Stimulated activated CD4-positive, alpha-beta T cell treated with anti-CD3 and anti-CD28 coated beads, Interleukin-15, amount 100 ng/mL, for 24 hours (primary cell): ENCODE data around the gene LPO.

ENCODE experiments used
- DNase-seq: peaks from one replicate; pipeline ENCODE4 v3.0.0-alpha.2; 2020

LPO gene

GRCh38 chr17:58264407-58265103 is 26.2 kb downstream of the LPO start:
- DNase-seq, result no peak

- no peak for DNase-seq
These were observed 26.9 kb downstream of the LPO start for GRCh38 chr17:58265271-58265670.

DNA sequence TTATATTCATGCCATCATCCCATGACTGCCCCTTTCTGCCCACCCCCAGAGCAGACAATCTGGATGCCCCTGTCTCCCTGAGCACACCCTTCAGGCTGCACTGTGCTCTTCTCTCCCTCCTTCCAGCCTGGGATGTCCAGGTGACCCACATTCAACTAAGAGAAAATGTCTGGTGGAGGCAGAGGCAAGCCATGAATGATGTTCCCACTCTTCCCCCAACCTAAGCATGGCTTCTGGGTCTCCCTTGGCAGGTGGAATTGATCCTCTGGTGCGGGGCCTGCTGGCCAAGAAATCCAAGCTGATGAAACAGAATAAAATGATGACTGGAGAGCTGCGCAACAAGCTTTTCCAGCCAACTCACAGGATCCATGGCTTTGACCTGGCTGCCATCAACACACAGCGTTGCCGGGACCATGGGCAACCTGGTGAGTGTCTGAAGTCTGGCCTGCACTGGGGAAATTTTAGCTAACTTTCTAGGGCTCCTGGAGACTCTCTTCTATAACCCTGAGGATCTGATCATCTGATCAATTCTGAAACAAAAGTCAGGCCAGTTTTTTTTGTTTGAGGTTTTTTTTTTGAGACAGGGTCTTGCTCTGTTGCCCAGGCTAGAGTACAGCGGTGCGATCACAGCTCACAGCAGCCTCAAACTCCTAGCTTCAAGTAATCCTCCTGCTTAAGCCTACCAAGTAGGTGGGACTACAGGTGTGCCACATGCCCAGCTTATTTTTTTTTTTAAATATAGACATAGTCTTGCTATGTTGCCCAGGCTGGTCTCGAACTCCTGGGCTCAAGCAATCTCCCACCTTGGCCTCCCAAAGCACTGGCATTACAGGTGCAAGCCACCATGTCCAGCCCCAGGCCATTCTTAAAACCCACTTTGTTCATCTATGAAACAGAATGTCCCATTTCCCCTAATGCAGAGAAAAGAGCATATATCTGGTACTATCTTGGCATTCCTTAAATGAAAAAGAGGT is 27.8 kb downstream of the LPO start:
- no peak for DNase-seq

- no peak for DNase-seq
These were observed 29.3 kb downstream of the LPO start for GRCh38 chr17:58267347-58268324.

DNA sequence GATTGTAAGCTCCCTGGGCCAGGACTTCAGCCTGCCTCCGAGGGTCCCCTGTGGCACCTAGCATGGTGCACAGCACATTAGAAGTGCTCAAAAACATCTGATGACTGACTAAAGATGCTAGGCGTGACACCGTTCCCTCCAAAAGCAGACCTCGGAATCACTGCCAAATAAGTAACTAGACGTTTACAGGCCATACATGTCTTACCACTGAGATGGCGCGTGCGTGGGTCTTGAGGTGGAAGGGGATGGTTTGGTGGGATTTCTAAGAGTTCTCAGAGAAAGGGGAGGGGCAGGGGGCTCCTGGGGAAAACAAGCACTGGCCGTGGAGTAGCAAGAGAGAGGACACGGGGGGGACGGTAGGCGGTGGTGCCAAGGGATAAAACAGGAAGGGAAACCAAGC is 29.9 kb downstream of the LPO start:
- DNase-seq, result no peak

GRCh38 chr17:58268774-58269556 is 30.6 kb downstream of the LPO start:
- DNase-seq, result no peak

- DNase-seq, result no peak
These were observed 31.3 kb downstream of the LPO start for GRCh38 chr17:58269557-58270291.

- no peak for DNase-seq
These were observed 32.3 kb downstream of the LPO start for GRCh38 chr17:58270476-58271215.

- DNase-seq, result no peak
These were observed 33.0 kb downstream of the LPO start for GRCh38 chr17:58271216-58271931.

- DNase-seq, result no peak
These were observed 34.2 kb downstream of the LPO start for GRCh38 chr17:58272367-58273280.

- DNase-seq, result no peak
These were observed 35.2 kb downstream of the LPO start for GRCh38 chr17:58273453-58274104.

DNA sequence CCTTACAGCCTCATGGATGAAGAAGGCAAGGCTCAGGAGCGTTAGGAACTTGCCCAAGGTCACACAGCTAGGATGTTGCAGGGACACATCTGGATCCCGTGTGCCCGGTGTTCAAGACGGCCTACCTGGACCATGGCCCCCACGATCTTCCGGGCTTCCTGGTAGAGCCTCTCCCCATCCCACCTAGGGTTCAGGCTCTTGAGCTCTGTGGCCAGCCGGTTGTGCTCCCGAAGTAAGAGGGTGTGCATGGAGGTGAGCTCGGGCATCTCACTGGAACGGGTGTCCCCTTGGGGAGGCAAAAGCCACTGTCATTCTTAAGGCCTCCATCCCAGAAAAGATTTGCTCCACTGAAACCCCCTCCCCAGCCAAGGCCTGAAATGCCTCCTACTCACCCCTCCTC is 37.0 kb downstream of the LPO start:
- no peak for DNase-seq

DNA sequence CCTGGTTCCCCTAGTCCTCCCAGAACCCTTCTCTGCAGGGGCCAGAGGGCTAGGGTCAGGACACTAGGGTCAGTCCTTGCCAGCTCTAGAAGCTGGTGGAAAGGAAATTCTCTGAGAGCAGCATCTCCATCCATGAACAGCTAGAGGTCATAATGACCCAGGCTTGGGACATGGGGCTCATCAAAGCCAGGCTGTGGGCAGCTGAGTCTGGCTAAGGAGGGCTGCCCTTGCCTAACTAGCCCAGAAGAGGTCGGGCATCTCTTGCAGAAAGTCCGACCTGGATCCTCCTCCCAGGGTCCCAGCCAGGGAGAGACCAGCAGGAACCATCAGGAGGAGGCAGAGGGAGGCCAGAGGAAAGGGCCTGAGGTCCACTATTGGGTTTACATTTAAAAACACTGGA is 38.0 kb downstream of the LPO start:
- DNase-seq, result no peak

DNA sequence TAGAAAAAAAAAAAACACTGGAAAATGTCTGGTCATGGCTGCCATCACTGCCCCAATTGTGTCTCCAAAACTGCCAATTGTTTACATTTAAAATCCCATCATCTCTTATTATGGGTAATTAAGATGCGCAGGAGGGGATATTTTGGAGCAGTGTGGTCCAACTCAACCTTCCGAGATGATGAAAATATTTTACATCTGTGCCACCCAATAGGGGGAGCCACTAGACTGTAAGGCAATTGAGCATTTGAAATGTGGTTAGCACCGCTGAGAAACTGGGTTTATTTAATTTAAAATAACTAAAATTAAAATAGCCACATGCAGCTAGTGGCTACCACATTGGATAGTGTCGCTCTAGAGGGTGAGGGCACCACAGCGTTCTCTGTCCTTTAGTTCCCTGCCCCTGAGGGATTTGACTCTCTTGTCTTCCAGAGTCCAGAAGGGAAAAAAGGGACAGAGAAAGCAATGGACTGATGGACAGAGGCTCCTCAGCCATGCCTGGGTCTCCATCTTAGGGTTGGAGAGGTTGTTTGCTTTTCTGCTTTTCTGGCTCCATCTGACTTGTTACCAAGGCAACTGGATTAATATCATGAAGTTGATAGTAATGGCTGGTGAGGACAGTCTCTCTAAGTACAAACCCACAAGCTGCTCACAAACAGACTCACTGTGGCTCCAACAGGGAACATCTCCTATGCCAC is 38.9 kb downstream of the LPO start:
- DNase-seq, result no peak

DNA sequence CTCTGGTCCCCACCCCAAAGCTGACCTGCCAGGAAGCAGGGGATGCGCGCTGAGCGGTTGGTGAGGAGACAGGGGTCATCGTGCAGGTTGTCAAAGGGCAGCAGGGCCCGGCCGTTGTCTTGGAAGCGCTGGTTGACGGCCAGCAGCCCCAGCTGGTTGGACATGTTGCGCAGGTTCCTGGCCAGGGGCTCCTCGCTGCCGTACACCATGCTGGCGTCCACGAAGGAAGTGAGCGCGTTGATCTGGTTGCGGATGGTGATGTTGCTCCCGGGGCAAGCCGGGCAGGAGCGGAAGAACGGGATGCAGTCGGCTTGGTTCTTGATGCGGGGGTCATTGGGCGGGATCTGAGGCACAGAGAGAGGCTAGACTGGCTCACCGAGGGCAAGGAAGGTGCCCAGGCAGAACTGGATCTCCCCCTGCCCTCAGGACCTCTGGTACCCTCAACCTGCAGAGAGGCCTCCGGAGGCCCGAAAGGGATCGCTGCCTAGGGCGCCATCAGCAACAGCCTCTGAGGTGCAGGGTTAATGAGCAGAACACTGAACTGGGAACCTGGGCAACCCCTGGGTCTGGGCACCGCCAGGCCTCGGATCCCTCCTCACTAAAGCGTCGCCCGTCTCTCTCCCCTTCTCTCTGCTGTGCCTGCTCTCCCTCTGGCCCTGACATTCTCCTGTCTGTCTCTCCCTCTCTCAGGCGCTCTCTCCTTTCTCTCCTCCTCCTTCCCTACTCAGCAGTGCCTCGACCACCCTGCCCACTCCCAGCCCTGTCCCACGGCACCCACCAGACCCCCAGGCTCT is 39.6 kb downstream of the LPO start:
- DNase-seq, result no peak

DNA sequence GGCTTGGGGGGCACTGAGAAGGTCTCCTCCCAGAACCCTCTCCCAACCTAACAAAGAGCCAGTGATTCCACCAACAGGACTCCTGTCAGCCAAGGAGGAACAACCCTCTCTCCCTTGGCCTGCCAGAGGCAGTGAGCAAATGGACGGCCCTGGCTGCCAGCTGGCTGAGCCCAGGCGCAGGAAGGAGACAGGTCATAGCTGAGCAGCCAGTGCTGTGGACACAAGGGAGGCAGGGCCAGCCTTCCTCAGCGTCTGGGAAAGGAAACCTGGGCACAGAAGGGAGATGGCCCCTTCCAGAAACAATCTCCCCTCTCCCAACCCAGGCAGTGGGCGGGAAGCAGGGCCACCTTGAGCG is 40.3 kb downstream of the LPO start:
- no peak for DNase-seq
